SK-N-MC (cell line): ENCODE measurements around the gene KCNN1.
A peak's percentile ranks its signal among the peaks of the same experiment; 100 is the strongest.

ENCODE experiments used
- EZH2 ChIP-seq: fragments of 200-600 bp; sonication (generic); IDR thresholded peaks from one replicate; pipeline ENCODE4 v1.6.1; 2017; ENCODE audit warnings: antibody characterized with exemption
- FOXP2 ChIP-seq: optimal IDR thresholded peaks from 2 replicates; pipeline ENCODE3; 2011; ENCODE audit warnings: mild to moderate bottlenecking, moderate library complexity; ENCODE audit not compliant: insufficient read depth; ENCODE audit errors: extremely low read length, control extremely low read depth
- POLR2AphosphoS5 ChIP-seq: IDR thresholded peaks from 2 replicates; pipeline ENCODE4 v1.6.1; 2012; ENCODE audit warnings: mild to moderate bottlenecking, low read depth, low read length, borderline replicate concordance

DNA sequence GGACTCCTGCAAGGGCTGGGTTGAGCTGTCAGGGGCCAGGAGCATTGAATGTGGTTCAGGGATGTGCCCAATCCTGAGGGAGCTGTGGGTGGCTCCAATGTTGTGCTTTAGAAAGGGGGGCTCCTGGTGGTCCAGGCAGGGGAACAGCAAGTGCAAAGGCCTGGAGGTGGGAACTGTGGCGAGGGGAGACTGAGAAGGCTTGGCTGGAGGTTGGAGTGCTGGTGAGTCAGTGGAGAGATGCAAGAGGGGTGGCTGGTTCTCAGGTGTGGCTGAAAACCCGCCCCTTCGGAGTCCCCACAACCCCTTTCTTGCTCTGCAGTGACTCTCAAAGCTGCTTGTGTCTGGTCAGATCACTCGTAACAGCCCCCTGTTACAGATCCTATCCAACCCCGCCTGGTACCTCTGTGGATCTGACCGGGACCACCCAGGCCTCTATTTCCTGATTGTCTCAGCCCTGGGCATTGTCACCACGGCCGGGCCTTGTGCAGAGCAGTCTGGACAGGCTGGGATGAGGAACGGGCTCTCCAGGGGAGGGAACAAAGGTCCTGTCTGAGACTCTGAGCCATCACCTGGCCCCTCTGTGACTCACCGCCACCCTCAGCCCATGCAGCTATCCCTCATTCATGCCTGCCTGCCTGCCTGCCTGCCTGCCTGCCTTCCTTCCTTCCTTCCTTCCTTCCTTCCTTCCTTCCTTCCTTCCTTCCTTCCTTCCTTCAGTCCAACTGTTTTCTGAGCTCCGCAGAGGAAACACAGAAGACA lies 1.4 kb upstream of the KCNN1 start:
- TF ChIP-seq EZH2: no peak
- 0 out of 2 replicates have a peak, but pooled peaks have one; percentile 24 for TF ChIP-seq POLR2AphosphoS5
- no peak for TF ChIP-seq FOXP2
